DND-41 (cell line): Measurements from ENCODE around the gene XIAP.
"Not testable (repeated sequence)": the region's sequence is repeated elsewhere in the genome, so short reads cannot be mapped to it uniquely, and the experiment has no call there.

Experiments
- ATAC-seq: fragments of 200-7000 bp; cut with Tn5 transposase; 3 replicates; pipeline ENCODE4 v1.9.1; 2021; ENCODE audit warnings: low read depth; ENCODE audit not compliant: insufficient read depth
- DNase-seq: peaks from one replicate; pipeline ENCODE4 v3.0.0-alpha.2; 2020
- H2AFZ ChIP-seq: 2 replicates; pipeline ENCODE4 v1.6.0; 2012; ENCODE audit warnings: low read depth, low read length
- H3K27ac ChIP-seq: 2 replicates; pipeline ENCODE4 v1.5.1; 2012; ENCODE audit warnings: low read length, inconsistent platforms
- H3K27me3 ChIP-seq: fragments of 200-600 bp; sonication (generic); 2 replicates; pipeline ENCODE4 v1.6.0; 2012; ENCODE audit warnings: low read length, mild to moderate bottlenecking, inconsistent platforms; ENCODE audit not compliant: insufficient read depth, poor library complexity
- H3K36me3 ChIP-seq: 2 replicates; pipeline ENCODE4 v1.5.1; 2012; ENCODE audit warnings: low read length, inconsistent platforms; ENCODE audit not compliant: insufficient read depth
- H3K4me1 ChIP-seq: 2 replicates; pipeline ENCODE4 v1.5.1; 2012; ENCODE audit warnings: mild to moderate bottlenecking, low read length; ENCODE audit not compliant: insufficient read depth
- H3K4me2 ChIP-seq: 2 replicates; pipeline ENCODE4 v1.6.0; 2012; ENCODE audit warnings: mild to moderate bottlenecking, moderate library complexity, low read length, inconsistent platforms; ENCODE audit not compliant: insufficient read depth
- H3K4me3 ChIP-seq, 2 experiments: fragments of 200-600 bp in 1 of 2; shearing (Covaris generic) in 1 of 2; 2 replicates each; pipeline ENCODE4 v1.5.1; 2012 to 2016; ENCODE audit warnings: inconsistent platforms in 2 of 2, low read length in 2 of 2, mild to moderate bottlenecking in 2 of 2, low read depth in 1 of 2, moderate library complexity in 1 of 2
- H3K79me2 ChIP-seq: 2 replicates; pipeline ENCODE4 v1.6.0; 2012; ENCODE audit warnings: low read length, inconsistent platforms; ENCODE audit not compliant: insufficient read depth
- H3K9ac ChIP-seq: 2 replicates; pipeline ENCODE4 v1.6.0; 2012; ENCODE audit warnings: low read depth, mild to moderate bottlenecking, inconsistent platforms, low read length, moderate library complexity
- H3K9me3 ChIP-seq: 2 replicates; pipeline ENCODE4 v1.5.1; 2012; ENCODE audit warnings: low read length, moderate library complexity, mild to moderate bottlenecking, inconsistent platforms; ENCODE audit not compliant: insufficient read depth, severe bottlenecking
- H4K20me1 ChIP-seq: 2 replicates; pipeline ENCODE4 v1.6.0; 2012; ENCODE audit warnings: low read length; ENCODE audit not compliant: insufficient read depth
- EZH2 ChIP-seq: IDR thresholded peaks from 3 replicates; pipeline ENCODE4 v1.6.1; 2012; ENCODE audit warnings: borderline replicate concordance, low read depth, mild to moderate bottlenecking, moderate library complexity, low read length, inconsistent platforms; ENCODE audit not compliant: severe bottlenecking
- TF ChIP-seq, protein P1 (sequence below): IDR thresholded peaks from 2 replicates; pipeline ENCODE4 v1.5.1; 2012; ENCODE audit warnings: borderline replicate concordance, low read length, moderate library complexity, mild to moderate bottlenecking; ENCODE audit not compliant: poor library complexity, severe bottlenecking; ENCODE audit errors: extremely low read depth

XIAP gene

GRCh38 chrX:123834116-123834515 lies 25.7 kb upstream of the XIAP start:
- Histone ChIP-seq H3K79me2 (no peaks in the 10 kb centered on the region), H3K9me3 (no peaks in the 10 kb centered on the region), H3K27ac (no peak overlapping the region), H3K36me3 (no peaks in the 10 kb centered on the region), H4K20me1 (no peaks in the 10 kb centered on the region), H3K4me2 (no peak overlapping the region), H2AFZ (no peak overlapping the region), H3K9ac (no peak overlapping the region), H3K4me1 (peaks cover 3% of the 10 kb centered on the region; the same call in 1 of the 2 replicates), H3K27me3 (no peaks in the 10 kb centered on the region), H3K4me3 (no peak overlapping the region)
- TF ChIP-seq, protein P1, sequence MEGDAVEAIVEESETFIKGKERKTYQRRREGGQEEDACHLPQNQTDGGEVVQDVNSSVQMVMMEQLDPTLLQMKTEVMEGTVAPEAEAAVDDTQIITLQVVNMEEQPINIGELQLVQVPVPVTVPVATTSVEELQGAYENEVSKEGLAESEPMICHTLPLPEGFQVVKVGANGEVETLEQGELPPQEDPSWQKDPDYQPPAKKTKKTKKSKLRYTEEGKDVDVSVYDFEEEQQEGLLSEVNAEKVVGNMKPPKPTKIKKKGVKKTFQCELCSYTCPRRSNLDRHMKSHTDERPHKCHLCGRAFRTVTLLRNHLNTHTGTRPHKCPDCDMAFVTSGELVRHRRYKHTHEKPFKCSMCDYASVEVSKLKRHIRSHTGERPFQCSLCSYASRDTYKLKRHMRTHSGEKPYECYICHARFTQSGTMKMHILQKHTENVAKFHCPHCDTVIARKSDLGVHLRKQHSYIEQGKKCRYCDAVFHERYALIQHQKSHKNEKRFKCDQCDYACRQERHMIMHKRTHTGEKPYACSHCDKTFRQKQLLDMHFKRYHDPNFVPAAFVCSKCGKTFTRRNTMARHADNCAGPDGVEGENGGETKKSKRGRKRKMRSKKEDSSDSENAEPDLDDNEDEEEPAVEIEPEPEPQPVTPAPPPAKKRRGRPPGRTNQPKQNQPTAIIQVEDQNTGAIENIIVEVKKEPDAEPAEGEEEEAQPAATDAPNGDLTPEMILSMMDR, result no peak
- no peak for TF ChIP-seq EZH2
- ATAC-seq (no peak), DNase-seq (no peak)

DNA sequence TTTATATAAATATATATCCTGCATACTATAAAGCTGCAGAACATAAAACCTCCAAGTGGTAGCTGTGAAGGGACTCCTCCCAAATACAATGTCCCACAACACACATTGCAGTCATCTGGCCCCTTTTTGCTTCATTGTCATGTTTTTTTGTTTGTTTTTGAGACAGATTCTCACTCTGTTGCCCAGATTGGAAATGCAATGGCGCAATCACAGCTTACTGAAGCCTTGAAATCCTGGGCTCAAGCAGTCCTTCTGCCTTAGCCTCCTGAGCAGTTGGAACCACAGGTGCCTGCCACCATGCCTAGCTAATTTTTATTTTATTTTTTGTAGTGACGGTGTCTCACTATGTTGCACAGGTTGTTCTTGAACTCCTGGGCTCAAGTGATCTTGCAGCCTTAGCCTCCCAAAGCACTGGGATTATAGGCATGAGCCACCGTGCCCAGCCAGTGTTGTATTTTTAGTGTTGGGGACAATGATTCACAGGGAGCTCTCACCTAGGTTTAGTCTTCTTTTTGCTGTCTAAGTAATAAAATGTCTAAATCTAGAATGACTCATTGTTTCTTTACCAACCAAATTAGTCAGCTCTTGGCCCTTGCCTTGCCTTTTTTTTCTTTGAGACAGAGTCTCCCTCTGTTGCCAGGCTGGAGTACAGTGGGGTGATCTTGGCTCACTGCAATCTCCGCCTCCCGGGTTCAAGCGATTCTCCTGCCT lies 24.0 kb upstream of the XIAP start:
- ATAC-seq, result no peak
- Histone ChIP-seq H3K9ac (no peak overlapping the region), H3K36me3 (no peaks in the 10 kb centered on the region), H2AFZ (no peak overlapping the region), H3K27ac (no peak overlapping the region), H3K4me2 (no peak overlapping the region), H4K20me1 (no peaks in the 10 kb centered on the region), H3K79me2 (no peaks in the 10 kb centered on the region), H3K4me3 (no peak overlapping the region), H3K9me3 (no peaks in the 10 kb centered on the region), H3K27me3 (no peaks in the 10 kb centered on the region), H3K4me1 (peaks cover 3% of the 10 kb centered on the region; the same call in 1 of the 2 replicates)
- DNase-seq, result no peak
- TF ChIP-seq, protein P1, result no peak
- no peak for TF ChIP-seq EZH2

- H3K27me3 ChIP-seq, H4K20me1 ChIP-seq, ATAC-seq: not testable (repeated sequence)
Measured at GRCh38 chrX:123845129-123845528, 14.7 kb upstream of the XIAP start.

GRCh38 chrX:123846577-123847038 lies 13.2 kb upstream of the XIAP start:
- H3K9ac ChIP-seq, result no peak overlapping the region
- H2AFZ ChIP-seq, result no peak overlapping the region
- no peaks in the 10 kb centered on the region for H3K4me1 ChIP-seq
- ATAC-seq (no peak), DNase-seq (no peak)
- H3K27me3 ChIP-seq, result no peaks in the 10 kb centered on the region
- H3K79me2 ChIP-seq, result no peaks in the 10 kb centered on the region
- no peak overlapping the region for H3K4me2 ChIP-seq
- no peak overlapping the region for H3K27ac ChIP-seq
- H4K20me1 ChIP-seq, result no peaks in the 10 kb centered on the region
- TF ChIP-seq EZH2, result no peak
- TF ChIP-seq, protein P1, result no peak
- H3K36me3 ChIP-seq, result no peaks in the 10 kb centered on the region
- H3K9me3 ChIP-seq, result no peaks in the 10 kb centered on the region
- H3K4me3 ChIP-seq, result no peak overlapping the region

More at GRCh38 chrX:123845129-123845528, 14.7 kb upstream of the XIAP start:
- not testable (repeated sequence) for DNase-seq, H3K4me3 ChIP-seq, H3K4me1 ChIP-seq, H3K4me2 ChIP-seq, H3K9me3 ChIP-seq, H3K9ac ChIP-seq, H3K27ac ChIP-seq, H3K79me2 ChIP-seq, H2AFZ ChIP-seq, H3K36me3 ChIP-seq
